Keratinocyte (primary cell): ENCODE measurements around the gene PLEKHG2. TPM values are rescaled to one million over a fixed set of nuclear protein-coding genes. Genes with fewer than 3 reads are reported as not detected.

Source experiments
- DNase-seq: peaks from one replicate; pipeline ENCODE4 v3.0.0-alpha.2; 2011; ENCODE audit warnings: low read depth, missing footprints, low spot score
- FAIRE-seq: peaks from 2 replicates; lab custom pipeline; 2011; peaks lifted over from hg19 to GRCh38; lab: Jason Lieb, UNC
- H2AFZ ChIP-seq: 2 replicates; pipeline ENCODE4 v1.6.0; 2012; ENCODE audit warnings: low read length, control low read depth, inconsistent platforms; ENCODE audit not compliant: control insufficient read depth
- H3K27ac ChIP-seq: 2 replicates; pipeline ENCODE4 v1.5.1; 2011; ENCODE audit warnings: low read length; ENCODE audit not compliant: control insufficient read depth, insufficient read depth
- H3K27me3 ChIP-seq: 3 replicates; pipeline ENCODE4 v1.6.0; 2011; ENCODE audit warnings: low read length; ENCODE audit not compliant: control insufficient read depth, insufficient read depth; ENCODE audit errors: extremely low read depth
- H3K36me3 ChIP-seq, 2 experiments: 2 replicates in 1 of 2; 3 replicates in 1 of 2; pipeline ENCODE4 v1.5.1; 2011; ENCODE audit warnings: low read length in 2 of 2, mild to moderate bottlenecking in 1 of 2; ENCODE audit not compliant: control insufficient read depth in 2 of 2, insufficient read depth in 2 of 2; ENCODE audit errors: extremely low read depth in 1 of 2
- H3K4me1 ChIP-seq: 3 replicates; pipeline ENCODE4 v1.5.1; 2011; ENCODE audit warnings: low read length; ENCODE audit not compliant: control insufficient read depth, insufficient read depth; ENCODE audit errors: extremely low read depth
- H3K4me2 ChIP-seq: 3 replicates; pipeline ENCODE4 v1.6.0; 2011; ENCODE audit warnings: low read depth, low read length; ENCODE audit not compliant: control insufficient read depth, insufficient read depth; ENCODE audit errors: extremely low read depth
- H3K4me3 ChIP-seq, 3 experiments: fragments of 200-600 bp in 1 of 3; sonication (generic) in 1 of 3; 2 replicates in 2 of 3; 3 replicates in 1 of 3; pipeline ENCODE4 v1.5.1; 2011 to 2016; ENCODE audit warnings: low read length in 3 of 3, mild to moderate bottlenecking in 3 of 3, control low read depth in 2 of 3, inconsistent platforms in 1 of 3, low read depth in 1 of 3, mixed read lengths in 1 of 3, mixed run types in 1 of 3, moderate library complexity in 1 of 3; ENCODE audit not compliant: control insufficient read depth in 2 of 3, insufficient read depth in 2 of 3; ENCODE audit errors: extremely low read depth in 1 of 3
- H3K79me2 ChIP-seq: 2 replicates; pipeline ENCODE4 v1.6.0; 2012; ENCODE audit warnings: low read length; ENCODE audit not compliant: control insufficient read depth, insufficient read depth
- H3K9ac ChIP-seq: 3 replicates; pipeline ENCODE4 v1.6.0; 2011; ENCODE audit warnings: low read length; ENCODE audit not compliant: control insufficient read depth, insufficient read depth; ENCODE audit errors: extremely low read depth
- H3K9me1 ChIP-seq: 3 replicates; pipeline ENCODE4 v1.6.0; 2011; ENCODE audit warnings: low read length; ENCODE audit not compliant: control insufficient read depth, insufficient read depth; ENCODE audit errors: extremely low read depth
- H3K9me3 ChIP-seq: 2 replicates; pipeline ENCODE4 v1.5.1; 2012; ENCODE audit warnings: low read depth, low read length; ENCODE audit not compliant: control insufficient read depth
- H4K20me1 ChIP-seq: 3 replicates; pipeline ENCODE4 v1.6.0; 2011; ENCODE audit warnings: low read length; ENCODE audit not compliant: control insufficient read depth, insufficient read depth; ENCODE audit errors: extremely low read depth
- EZH2 ChIP-seq: IDR thresholded peaks from one replicate; pipeline ENCODE4 v1.6.1; 2012; ENCODE audit warnings: inconsistent platforms, mild to moderate bottlenecking, low read length, moderate library complexity
- dilution Hi-C: fragments of 300-500 bp; cut with MboI; formaldehyde crosslinking; loops from one replicate; pipeline ENCODE4 v1.7.0; 2020; ENCODE audit warnings: low sequenced_read_pairs; ENCODE audit not compliant: extremely low pct_ligation_motif_present
- polyA plus RNA-seq, 5 experiments: library from polyadenylated mRNA; depleted of rRNA in 3 of 5; stranded (reverse) in 3 of 5; stranded (forward) in 1 of 5; unstranded in 1 of 5; fragments of >200 nt; gene quantifications; 1 replicate in 1 of 5; 2 replicates in 3 of 5; 3 replicates in 1 of 5; pipeline versions ENCODE4 v1.2.1 to v1.2.3, GENCODE V29; 2011 to 2012; ENCODE audit warnings: missing spikeins in 2 of 5, low read depth in 1 of 5, low replicate concordance in 1 of 5
- TF ChIP-seq, protein P1 (sequence below), 3 experiments: IDR thresholded peaks in 1 of 3; conservative IDR thresholded peaks in 1 of 3; optimal IDR thresholded peaks in 1 of 3; 2 replicates in 2 of 3; 3 replicates in 1 of 3; pipeline versions ENCODE3 to v1.5.1; 2011; ENCODE audit warnings: low read length in 3 of 3, mild to moderate bottlenecking in 3 of 3, moderate library complexity in 2 of 3, control low read depth in 1 of 3, inconsistent platforms in 1 of 3; ENCODE audit not compliant: insufficient read depth in 2 of 3; ENCODE audit errors: extremely low read depth in 1 of 3

The PLEKHG2 gene
- polyA plus RNA-seq, 1 donor (not counting 4 experiments of a cell fraction or from before 2014, with no cell fraction given), result 5.2 TPM

- dilution Hi-C loops, result no loop called here
- H3K27ac ChIP-seq, result peak overlapping the region; percentile 99
- H3K9me3 ChIP-seq, result no peaks in the 10 kb centered on the region
- TF ChIP-seq, protein P1, sequence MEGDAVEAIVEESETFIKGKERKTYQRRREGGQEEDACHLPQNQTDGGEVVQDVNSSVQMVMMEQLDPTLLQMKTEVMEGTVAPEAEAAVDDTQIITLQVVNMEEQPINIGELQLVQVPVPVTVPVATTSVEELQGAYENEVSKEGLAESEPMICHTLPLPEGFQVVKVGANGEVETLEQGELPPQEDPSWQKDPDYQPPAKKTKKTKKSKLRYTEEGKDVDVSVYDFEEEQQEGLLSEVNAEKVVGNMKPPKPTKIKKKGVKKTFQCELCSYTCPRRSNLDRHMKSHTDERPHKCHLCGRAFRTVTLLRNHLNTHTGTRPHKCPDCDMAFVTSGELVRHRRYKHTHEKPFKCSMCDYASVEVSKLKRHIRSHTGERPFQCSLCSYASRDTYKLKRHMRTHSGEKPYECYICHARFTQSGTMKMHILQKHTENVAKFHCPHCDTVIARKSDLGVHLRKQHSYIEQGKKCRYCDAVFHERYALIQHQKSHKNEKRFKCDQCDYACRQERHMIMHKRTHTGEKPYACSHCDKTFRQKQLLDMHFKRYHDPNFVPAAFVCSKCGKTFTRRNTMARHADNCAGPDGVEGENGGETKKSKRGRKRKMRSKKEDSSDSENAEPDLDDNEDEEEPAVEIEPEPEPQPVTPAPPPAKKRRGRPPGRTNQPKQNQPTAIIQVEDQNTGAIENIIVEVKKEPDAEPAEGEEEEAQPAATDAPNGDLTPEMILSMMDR (optimal IDR thresholded peaks at IDR 0.05 in 1 of 3, IDR thresholded peaks at IDR 0.05 in 1 of 3, conservative IDR thresholded peaks at IDR 0.05 in 1 of 3; ENCODE audit: extremely low read depth in 1 of 3, insufficient read depth in 2 of 3, low read length in 3 of 3), result no peak
- no peak for TF ChIP-seq EZH2
- H3K9me1 ChIP-seq, result no peaks in the 10 kb centered on the region
- peak overlapping the region; percentile 64 for H3K4me2 ChIP-seq
- peaks cover 40% of the 10 kb centered on the region for H3K4me1 ChIP-seq
- peaks cover 7 to 15% of the 10 kb centered on the region in 2 experiments for H3K36me3 ChIP-seq
- DNase-seq (no peak), FAIRE-seq (peak; percentile 87)
- no peaks in the 10 kb centered on the region for H3K79me2 ChIP-seq
- no peak overlapping the region for H2AFZ ChIP-seq
- no peaks in the 10 kb centered on the region for H4K20me1 ChIP-seq
- peak overlapping the region in 1 of 3 experiments; percentile 25 for H3K4me3 ChIP-seq
- peak overlapping the region; percentile 86 for H3K9ac ChIP-seq
- no peaks in the 10 kb centered on the region for H3K27me3 ChIP-seq
These were observed 14.1 kb upstream of the PLEKHG2 start for GRCh38 chr19:39398297-39398864.

DNA sequence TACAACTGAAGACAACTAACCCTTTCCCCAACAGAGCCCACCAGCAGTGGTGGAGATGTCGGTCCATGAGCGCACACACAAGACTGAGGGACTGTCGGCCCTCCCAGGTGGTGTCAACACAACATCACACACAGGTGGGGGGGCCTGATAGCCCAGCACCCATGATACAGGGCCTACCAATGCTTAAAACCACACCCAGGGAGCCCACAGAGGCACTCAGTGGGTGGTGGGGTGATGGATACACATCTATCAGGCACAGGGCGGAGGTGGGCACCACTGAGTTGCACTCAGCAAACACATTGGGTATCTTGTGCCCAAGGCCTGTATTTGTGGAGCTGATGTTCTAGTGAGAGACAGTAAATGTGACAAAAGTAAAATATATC, 12.8 kb upstream of the PLEKHG2 start:
- dilution Hi-C loops, result no loop called here
- H3K9ac ChIP-seq, result no peak overlapping the region
- H3K27ac ChIP-seq, result peak overlapping the region; percentile 99
- no peak overlapping the region for H2AFZ ChIP-seq
- H3K9me1 ChIP-seq, result no peaks in the 10 kb centered on the region
- H4K20me1 ChIP-seq, result no peaks in the 10 kb centered on the region
- no peak overlapping the region for H3K4me2 ChIP-seq
- no peaks in the 10 kb centered on the region for H3K27me3 ChIP-seq
- no peak for FAIRE-seq
- no peaks in the 10 kb centered on the region for H3K9me3 ChIP-seq
- no peak overlapping the region for H3K4me3 ChIP-seq
- no peaks in the 10 kb centered on the region for H3K79me2 ChIP-seq
- TF ChIP-seq EZH2, result no peak
- TF ChIP-seq, protein P1 (optimal IDR thresholded peaks at IDR 0.05 in 1 of 3, IDR thresholded peaks at IDR 0.05 in 1 of 3, conservative IDR thresholded peaks at IDR 0.05 in 1 of 3; ENCODE audit: extremely low read depth in 1 of 3, insufficient read depth in 2 of 3, low read length in 3 of 3), result no peak
- peaks cover 2 to 8% of the 10 kb centered on the region in 2 experiments for H3K36me3 ChIP-seq
- DNase-seq, result no peak
- peaks cover 47% of the 10 kb centered on the region for H3K4me1 ChIP-seq
